Stimulated activated CD4-positive, alpha-beta T cell treated with anti-CD3 and anti-CD28 coated beads, Interleukin-4, amount 100 ng/mL, for 24 hours (primary cell): ENCODE measurements around the gene MDM1.

Experiments used
- DNase-seq: peaks from one replicate; pipeline ENCODE4 v3.0.0-alpha.2; 2020

MDM1 gene

DNA sequence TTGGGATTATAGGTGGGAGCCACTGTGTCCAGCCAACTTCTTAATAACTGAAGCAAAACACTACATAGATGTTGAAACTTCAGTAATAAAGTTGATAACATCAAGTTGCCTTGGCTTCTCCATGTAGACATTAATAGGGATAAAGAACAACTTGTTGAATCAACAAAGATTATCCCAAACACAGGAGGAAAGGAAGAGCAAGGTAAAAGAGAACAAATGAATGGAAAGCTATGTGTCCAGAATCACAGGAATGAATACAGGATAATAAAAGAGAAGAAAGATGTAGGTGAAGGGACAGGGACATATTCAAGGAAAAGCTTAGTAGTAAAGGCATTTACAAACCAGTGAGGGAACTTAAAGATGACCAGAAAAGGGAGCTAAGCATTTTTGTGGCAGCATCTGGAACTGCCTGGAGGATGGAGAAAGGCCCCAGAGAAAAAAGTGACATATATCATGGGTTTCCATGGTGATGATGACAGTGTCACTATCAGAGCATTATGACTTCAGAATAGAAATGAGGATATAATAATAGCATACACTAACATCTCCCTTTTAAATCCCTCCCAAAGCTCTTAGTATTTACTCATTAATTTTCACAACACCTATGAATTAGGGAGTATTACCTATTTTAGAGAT lies 24.0 kb upstream of the MDM1 start:
- no peak for DNase-seq

DNA sequence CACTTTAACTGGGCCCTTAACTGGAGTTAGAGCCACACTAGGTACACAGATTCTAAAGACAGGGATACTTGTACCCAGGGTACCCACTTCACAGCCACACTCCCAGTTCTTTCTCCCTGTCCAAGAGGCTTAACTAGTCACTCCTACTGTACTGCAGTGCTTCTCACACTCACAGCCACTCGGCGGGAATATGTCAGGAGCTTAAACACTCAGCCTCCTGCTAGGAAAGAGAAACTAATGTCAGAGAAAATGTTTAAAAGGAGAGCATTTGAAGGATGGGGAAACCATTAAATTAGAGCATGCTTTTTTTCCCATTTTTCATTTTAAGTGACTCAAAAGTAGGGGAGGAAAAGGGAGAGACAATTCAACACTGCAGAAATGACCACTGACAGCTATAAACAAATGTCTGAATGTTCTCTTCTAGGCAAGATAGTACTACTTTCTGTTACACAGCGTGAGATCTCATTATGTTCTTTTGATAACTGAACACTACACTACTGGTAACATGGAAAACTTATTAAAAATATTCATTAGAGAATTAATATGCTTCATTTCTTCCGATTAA lies 22.9 kb upstream of the MDM1 start:
- no peak for DNase-seq

DNA sequence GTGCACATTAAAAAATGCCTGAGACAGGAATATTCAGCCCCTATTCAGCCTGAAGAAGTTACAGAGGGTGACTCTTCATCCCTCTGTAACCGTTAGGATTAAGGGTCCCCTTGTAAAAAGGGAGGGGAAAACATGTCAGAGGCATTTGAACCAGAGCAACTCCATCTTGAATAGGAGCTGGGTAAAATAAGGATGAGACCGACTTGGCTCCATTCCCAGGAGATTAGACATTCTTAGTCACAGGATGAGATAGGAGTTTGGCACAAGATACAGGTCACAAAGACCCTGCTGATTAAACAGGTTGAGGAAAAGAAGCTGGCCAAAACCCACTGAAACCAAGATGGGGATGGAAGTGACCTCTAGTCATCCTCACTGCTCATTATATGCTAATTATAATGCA lies 19.9 kb upstream of the MDM1 start:
- no peak for DNase-seq

DNA sequence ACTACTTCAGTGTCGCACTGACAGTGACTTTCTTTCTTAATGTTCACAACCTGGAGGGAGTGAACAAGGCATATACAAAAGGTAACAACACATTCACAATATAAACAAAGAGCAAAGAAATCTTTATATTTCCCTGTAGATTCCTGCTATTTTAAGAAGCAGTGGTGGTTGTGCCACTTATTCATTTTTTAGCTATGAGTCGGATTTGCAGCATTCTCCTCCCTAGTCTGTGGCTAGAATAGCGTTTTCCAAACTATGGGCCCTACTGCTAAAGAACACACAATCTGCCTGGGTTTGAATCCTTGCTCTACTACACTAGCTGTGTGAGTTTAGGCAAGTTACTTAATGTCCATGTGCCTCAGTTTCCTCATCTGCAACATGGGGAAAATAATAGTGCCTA lies 18.6 kb upstream of the MDM1 start:
- DNase-seq = no peak

DNA sequence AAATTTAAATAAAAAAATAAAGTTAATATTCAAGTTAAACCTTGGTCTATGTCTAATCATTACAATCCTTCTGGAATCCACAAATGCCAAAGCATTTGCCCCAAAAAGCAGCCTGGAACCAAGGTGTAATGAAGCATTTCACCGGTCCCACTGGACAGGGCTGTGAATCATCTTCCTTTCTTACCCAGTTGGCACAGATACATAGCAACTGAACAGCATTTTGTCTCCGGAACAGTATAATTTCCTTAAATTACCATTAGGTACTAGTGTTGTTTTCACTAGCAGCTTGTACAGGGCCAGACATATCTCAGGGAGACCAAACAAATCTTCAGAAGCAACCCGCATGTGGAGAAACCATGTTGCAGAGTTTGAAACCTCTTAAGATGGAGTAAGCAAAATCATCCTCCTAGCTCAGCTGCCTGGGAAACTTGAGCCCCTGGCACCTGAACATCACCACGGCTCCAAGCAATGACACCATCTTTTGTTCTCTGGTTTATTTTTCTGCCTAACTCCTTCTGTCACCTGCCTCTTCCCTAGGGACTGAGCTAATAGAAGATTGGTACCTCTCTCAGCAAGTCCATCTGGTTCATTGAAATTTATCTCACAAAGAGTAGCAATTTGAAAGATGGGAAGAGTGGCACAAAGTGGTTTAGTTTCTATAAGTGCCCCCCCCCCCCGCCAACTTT lies 17.9 kb upstream of the MDM1 start:
- no peak for DNase-seq

DNA sequence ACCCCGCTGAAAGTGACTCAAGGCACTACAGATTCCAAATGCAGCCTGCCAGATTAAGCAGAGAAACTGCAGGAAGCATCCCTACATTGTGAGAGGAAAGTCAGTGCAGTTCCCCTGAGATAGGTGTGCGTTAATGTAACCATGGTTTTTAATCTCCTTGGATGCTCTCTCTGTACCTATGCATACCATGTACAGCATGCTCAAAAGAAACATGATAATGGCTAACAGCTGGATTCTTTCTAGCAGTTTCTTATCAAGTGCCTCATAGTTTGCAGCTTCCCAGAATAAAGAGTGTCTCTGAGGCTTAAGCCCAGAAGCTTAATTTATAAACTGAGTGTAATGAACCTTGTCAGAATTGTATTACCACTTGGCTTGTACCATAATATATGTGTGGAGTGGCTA lies 17.1 kb upstream of the MDM1 start:
- DNase-seq = no peak

DNA sequence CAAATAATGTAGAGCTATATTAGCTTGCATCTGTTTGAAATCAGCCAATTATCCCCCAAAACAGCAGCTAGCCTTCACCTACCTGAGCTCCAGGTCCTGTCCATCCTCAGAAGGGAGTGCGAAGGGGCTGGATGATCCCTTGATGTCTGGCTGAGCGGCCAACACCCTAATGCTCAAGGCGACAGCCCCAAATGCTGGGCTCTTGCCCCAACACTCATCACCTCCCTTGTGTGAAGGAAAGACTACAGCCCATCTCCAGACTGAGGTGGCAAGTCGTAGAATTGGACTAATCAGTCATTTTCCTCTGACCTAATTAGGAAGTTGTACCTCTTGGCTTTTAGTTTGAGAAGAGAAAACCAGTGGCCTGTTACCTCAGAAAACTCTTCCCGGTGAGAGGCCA lies 16.3 kb upstream of the MDM1 start:
- DNase-seq = no peak

DNA sequence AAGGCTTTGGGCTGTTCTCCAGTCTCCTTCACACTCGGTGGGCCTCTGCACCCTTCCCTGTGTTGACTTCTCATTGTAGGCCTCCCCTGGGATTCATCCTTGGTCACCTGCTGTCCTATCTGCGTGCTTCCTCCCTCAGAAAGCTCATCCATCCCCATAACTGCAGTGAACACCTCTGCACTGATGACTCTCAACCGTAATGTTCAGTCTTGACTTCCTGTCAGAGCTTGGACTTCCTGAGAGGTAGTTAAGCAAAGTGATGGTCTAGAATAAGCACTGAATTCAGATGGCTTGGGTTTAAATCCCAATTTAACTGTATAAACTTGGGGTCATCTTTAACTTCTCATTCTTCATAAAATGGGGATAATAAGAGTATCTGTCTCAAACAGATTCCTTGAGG lies 13.6 kb upstream of the MDM1 start:
- DNase-seq = no peak

DNA sequence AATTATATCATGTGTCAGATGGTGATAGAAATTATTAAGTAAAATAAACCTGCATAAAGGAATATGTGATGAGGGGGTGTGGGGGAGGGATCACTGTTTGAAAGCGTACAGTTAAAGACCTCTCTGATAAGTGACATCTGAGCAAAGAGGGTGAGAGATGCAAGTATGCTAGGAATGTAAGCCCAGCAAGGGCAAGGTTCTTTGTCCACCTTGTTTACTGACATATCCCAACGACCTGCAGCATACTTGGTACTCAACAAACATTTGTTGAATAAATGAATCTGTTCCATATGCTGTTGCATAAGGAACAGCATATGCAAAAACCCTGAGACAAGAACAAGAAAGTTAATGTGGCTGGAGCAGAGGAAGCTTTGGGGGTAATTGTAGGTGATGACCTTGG lies 12.0 kb upstream of the MDM1 start:
- DNase-seq = no peak

DNA sequence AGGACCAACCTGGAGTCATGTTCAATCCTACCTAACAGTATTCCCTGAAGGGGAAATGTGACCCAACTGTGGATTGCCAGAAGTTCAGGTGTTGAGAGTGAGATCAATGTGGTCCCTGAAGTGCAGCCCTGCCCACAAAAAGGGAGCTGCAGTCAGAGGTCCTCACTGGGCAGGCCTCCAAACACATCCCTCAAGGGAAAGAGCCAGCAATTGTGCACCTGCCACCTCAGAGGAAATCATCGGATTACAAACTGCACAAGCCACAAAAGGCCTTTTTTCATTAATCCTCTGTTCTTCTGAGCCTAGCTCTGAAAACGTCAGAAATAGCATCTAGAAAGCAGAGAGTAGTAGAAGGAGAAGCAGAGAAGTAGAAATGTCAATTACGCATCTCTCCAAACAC lies 10.8 kb upstream of the MDM1 start:
- no peak for DNase-seq

DNA sequence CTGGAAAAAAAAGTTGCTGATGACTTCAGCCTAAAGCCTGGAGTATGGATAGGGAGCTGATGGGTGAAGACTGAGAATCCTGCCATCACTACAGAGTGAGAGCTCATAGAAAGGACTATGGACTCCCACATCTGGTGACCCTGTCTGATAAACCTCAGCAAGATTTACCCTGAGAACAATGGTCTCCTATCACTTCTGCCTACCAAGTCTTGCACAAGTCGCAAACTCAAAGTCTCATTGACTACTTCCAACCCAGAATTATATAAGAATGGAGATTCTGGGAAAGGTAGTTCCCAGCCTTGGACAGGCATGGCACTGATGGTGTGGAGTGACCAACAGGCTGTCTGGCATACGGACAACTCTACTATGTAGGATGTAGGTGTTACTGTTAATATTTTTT lies 9.7 kb upstream of the MDM1 start:
- DNase-seq = no peak

DNA sequence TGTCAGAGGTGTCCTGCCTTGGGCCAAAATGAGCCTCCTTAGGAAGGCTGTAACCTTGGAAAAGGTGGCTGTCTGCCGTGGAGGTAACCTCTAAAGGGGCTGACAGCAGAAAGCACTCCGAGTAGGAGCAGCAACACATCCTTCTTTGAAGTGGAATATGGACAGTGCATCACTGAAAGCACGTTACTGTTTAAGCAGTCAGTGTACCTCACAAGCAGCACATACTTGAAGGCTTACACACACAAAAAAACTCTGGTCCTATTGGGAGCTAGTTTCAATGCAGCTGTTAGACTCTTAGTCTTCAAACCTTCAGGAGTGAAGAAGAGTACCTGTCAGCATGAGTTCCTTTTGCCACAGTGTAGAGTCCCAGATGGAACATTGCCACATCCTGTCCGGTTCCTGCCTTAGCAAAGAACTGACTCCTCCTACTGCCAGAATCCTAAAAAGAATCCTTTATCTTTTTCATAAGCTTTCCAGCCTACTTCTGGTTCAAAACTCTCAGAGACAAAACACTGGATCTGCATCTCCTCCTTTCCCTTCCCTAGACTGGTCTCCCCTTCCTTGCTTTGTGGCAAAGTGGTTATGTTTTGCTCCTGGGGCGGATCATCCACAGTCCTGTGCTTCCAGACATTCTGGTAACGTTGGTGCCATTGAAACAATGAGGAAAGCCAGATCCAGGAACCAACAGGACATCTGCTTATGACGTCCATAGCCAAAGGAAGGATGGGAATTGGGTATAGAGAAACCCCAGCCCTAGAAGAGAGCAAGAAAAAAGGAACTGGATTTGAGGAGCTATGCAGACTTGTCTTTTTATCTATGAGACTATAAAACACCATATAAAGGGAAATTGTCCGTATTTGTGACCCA lies 8.5 kb upstream of the MDM1 start:
- DNase-seq = no peak

DNA sequence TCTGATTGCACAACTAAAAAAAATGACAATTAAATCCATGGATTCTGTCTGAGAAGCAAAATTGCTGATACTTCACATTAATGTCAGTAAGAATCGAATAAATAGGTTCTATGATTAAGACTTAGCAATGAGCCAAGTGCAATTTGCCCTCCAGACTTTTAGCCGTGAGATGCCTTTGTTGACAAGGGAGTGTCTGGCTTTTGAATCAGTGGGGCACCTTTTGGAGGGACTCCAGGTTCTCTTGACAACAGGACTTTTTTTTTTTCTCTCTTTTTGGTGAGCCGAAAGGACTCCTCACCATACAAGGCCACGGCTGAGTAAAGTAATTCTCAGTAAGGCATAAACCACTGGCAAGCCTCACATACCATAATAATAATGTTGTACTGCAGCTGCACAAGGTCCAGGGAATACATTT lies 4.7 kb upstream of the MDM1 start:
- no peak for DNase-seq

DNA sequence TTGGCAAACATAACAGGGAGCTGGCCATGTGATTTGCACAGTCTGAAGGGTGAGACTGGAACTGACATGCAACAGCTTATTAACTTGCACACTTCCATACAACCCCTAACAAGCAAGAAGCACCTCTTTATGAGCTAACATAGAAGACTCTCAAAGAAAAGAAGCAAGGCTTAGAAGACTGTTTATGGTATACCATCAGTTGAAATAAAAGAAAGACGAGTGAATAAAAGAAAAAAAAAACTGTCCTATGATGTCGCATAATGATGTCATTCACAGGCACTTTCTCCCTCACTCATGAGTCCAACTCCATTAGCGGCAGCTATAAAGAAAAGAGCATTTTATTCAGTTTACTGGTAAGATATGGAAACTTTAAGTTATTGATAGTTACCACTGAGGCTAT lies 3.3 kb upstream of the MDM1 start:
- DNase-seq = no peak

DNA sequence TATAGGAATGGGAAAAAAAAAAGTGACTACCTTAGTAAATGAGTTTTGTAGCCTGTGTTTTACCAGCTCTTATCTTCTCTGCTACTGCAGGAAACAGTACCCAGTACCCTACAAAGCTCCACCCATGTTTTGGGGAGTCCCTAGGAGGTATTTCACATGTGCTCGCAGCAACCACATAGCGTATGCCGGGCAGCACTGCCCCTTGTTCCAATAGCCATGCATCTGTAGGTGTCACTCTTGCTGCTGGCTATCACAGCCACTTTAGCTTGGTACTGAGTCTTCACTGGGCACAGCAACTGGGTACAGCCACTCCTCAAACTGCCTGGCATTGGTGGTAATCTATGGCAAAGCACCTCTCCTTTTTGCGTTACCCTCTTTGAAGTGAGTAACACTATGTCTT lies 2.0 kb upstream of the MDM1 start:
- DNase-seq = peak; percentile 5

DNA sequence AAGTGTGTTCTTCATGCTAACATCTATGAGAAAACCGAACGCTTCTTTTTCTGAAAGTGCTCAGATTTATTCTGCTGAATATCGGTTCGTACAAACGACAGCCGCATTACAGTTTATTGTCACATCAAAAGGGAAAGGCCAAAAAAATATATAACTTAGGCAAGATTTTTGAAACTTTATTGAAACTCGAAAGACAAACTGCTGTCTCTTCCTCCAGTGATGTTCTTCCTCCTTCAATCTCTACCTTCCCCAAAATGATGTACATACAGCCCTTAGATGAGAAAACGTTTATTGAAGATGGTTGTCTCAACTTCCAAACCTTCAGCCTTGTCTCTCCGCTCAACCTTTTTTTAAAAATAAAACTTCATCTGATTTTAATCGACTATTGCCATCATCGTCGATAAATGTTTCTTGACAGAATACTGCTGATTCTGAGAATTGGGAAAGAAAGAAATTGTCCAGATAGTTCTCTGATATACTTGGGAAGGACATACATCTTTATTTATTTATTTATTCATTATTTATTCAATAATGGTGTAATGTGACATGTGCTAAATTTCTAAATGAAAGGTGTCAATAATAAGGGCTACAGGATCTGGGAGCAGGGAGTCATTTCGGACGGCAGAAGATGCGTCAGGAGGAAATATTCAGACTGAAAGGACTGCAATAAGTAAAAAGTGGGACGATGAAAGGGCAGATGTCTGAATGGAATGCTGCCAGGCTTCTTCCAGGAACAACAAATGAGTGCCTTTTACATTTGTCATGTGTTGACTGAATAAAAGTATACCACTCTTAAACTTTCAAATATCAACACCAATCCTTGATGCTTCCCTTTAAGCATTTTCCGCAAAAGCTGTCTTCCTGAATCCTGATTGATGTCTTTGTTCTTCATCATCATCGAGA lies 817 bp upstream of the MDM1 start:
- DNase-seq = no peak

DNA sequence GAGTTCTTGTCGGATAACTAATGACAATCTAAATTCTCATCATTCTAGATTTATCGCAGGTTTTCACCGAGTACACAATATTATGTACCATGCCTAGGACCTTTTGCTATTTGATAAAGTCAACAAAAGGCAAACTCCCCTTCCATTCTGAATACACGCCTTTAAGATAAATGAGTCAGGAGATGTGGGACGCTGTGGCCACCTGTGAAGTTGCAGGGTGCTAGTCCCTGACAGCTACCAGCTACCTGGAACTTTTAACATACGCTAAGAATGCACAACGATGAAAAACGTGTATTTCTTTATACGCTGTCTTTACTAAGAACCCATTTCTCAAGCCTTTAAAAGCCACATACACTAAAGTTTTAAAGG lies 678 bp downstream of the MDM1 start:
- peak; percentile 18 for DNase-seq

DNA sequence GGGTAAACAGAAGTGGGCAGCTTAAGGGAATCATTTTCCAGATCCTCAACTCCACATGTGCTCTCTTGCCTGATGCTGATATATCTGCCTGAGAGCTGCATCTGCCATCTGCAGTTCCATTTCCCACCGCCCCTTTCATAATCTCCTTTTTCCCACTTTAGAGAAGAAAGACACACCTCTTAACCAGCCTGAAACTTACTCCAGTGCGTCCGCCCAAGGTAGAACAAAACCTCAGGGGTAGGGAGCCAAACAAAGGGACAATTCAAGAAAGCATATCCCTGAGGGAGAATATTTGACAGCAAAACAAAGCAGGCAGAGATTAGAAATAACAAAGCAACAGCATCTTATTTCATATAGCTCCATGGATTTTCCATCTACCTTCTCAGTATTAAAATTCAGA lies 4.3 kb downstream of the MDM1 start:
- DNase-seq = no peak

DNA sequence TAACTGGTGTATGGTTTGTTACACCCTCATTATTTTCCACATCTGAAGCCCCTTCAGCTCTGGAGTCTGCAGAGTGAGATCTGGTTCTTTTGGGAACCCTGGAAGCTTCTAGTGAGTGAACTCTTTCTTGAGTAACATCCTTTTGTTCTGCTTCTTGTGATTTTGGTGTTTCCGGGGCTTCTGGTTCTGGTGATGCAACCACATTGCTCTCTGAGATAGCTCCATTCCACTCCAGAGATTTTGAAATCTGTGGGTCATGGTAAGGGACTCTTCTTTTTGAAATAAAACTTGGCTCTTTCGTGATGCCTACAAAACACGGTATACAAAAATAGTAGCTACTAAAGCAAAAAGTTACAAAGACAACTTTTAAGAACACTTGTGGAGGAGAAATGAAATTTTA lies 5.4 kb downstream of the MDM1 start:
- no peak for DNase-seq

DNA sequence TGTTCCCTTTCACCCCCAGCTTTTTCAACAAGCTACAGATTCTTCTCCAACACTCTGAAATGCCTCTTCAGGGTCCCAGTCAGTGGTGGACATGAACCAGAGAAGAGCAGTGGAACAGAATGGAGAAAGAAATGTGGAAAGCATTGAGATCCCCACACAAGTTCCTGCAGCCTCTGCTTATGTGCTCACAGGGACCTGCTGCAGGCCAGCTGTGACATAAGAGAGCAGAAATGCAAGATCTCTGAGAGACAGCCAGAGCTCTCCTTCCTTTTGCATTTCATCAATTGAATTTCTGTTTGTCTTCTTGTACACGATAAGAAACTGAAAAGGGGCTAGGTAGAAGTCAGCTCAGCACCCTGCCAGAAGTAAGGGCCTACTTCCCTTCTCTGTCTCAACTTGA lies 6.2 kb downstream of the MDM1 start:
- DNase-seq = no peak

DNA sequence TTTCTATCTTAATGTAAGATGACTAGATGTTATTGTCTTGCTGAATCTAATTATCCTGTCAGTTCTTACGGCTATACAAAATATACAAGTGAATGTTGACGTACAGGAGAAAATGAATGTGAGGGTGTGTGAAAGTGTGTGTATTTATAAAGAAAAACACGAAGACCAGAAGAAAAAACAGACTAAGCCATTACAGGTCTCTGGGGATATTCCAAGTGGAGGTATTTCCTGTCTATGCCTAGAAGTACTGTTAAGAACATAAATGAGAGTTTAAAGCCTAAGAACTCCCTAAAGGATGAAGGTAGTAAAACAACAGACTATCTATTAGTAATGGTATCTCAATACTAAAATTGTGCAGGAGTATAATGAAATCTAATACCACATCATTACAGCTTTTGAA lies 7.6 kb downstream of the MDM1 start:
- DNase-seq = no peak

DNA sequence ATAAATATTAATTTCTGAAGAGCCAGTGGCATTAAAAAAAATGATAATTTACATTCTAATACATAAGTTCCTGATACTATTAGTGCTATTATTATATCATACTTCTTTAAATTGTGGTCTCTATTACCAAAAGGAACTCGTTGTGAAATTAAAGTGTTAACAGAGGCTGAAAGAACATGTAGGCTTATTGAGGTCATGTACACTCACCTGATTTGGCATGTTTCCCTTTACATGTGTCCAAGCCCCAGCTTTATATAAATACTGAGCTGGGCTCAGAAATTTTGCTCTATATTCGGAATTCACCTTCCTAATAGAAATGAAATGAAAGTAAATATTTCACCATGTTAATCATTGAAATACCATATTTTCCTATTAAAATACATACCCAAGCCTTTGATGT lies 11.0 kb downstream of the MDM1 start:
- DNase-seq = no peak
